Stimulated activated CD4-positive, alpha-beta T cell treated with anti-CD3 and anti-CD28 coated beads, Interleukin-1b, Interleukin-23, amount 100 ng/mL, for 4 hours (primary cell): ENCODE measurements around the gene NDUFB11.
"Not testable (repeated sequence)": the region's sequence is repeated elsewhere in the genome, so short reads cannot be mapped to it uniquely, and the experiment has no call there.

ENCODE experiments used
- DNase-seq, 2 donors: peaks; one replicate each; pipeline ENCODE4 v3.0.0-alpha.2; 2020; ENCODE audit warnings: low read depth in 2 of 2

Gene NDUFB11

GRCh38 chrX:47146936-47147859, 2.7 kb upstream of the NDUFB11 start:
- no peak for DNase-seq

GRCh38 chrX:47146121-47146935, 1.8 kb upstream of the NDUFB11 start:
- no peak for DNase-seq

GRCh38 chrX:47145395-47146120, 1.1 kb upstream of the NDUFB11 start:
- DNase-seq, result no peak

- DNase-seq, result peak in 1 of 2 donors; percentile 11
Measured at GRCh38 chrX:47143894-47144625, 442 bp downstream of the NDUFB11 start.

- DNase-seq, result no peak
Measured at GRCh38 chrX:47138171-47138570, 6.3 kb downstream of the NDUFB11 start.

- not testable (repeated sequence) for DNase-seq
Measured at GRCh38 chrX:47135650-47136049, 8.9 kb downstream of the NDUFB11 start.

DNA sequence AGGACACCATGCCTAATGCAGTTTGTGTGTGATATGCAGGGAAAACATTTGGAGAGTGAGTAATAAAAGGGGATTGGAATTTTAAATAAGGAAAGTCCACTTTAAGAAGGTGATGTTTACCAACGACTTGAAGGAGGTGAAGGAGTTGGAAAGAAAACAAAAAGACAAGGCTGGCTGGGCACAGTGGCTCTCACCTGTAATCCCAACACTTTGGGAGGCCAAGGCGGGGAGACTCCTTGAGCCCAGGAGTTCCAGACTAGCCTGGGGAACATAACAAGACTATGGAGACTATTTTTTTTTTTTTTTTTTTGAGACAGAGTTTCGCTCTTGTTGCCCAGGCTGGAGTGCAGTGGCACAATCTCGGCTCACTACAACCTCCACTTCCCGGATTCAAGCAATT, 11.0 kb downstream of the NDUFB11 start:
- no peak for DNase-seq

DNA sequence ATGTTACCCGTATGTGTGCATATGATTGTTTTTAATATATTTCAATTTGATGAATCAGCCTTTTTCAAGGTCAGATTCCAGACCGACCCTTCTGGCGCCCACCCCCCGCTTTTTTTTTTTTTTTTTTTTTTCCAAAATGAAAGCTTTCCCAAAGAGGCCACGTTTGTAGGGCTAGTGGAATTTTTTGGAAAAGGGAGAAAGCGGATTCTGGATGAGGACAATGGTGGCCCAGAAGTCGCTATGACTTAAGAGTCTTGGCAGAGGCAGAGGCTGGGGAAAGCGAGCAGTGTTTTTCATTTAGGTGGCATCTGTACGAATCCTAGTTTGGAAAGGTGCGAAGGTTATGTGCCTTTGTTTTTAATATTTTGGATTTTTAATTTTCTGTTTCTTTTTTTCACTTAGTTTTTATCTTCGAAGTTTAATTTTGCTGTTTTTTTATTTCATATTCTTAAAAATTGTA, 14.6 kb downstream of the NDUFB11 start:
- no peak for DNase-seq

GRCh38 chrX:47129157-47129898, 15.2 kb downstream of the NDUFB11 start:
- peak; percentile 70 to 85 for DNase-seq

- DNase-seq, result not testable (repeated sequence)
Measured at GRCh38 chrX:47124466-47124865, 20.0 kb downstream of the NDUFB11 start.

DNA sequence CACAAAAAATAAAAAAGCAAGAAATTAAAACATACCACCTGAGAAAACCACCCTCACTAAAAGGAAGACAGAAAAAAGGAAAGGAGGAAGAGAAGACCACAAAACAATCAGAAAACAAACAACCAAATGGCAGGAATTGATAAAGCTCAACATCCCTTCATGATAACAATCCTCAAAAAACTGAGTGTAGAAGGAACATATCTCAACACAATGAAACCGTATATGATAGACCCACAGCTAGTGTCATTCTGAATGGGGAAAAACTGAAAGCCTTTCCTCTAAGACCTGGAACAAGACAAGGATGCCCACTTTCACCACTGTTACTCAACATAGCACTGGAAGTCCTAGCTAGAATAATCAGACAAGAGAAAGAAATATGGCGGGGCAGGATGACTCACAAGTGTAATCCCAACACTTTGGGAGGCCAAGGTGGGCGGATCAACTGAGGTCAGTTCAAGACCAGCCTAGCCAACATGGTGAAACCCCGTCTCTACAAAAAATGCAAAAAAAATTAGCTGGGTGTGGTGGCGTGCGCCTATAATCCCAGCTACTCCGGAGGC, 27.9 kb downstream of the NDUFB11 start:
- DNase-seq, result not testable (repeated sequence)

GRCh38 chrX:47112316-47112954, 32.1 kb downstream of the NDUFB11 start:
- DNase-seq, result no peak

DNA sequence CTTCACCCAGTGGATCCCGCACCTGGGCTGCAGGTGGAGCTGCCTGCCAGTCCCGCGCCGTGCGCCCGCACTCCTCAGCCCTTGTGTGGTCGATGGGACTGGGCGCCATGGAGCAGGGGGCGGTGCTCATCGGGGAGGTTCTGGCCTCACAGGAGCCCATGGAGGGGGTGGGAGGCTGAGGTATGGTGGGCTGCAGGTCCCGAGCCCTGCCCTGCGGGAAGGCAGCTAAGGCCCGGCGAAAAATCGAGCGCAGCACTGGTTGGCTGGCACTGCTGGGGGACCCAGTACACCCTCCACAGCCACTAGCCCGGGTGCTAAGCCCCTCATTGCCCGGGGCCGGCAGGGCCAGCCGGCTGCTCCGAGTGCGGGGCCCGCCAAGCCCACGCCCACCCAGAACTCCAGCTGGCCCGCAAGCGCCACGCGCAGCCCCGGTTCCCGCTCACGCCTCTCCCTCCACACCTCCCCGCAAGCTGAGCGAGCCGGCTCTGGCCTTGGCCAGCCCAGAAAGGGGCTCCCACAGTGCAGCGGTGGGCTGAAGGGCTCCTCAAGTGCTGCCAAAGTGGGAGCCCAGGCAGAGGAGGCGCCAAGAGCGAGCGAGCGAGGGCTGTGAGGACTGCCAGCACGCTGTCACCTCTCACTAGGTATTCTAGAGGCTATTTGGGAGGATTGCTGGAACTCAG, 33.4 kb downstream of the NDUFB11 start:
- not testable (repeated sequence) for DNase-seq

DNA sequence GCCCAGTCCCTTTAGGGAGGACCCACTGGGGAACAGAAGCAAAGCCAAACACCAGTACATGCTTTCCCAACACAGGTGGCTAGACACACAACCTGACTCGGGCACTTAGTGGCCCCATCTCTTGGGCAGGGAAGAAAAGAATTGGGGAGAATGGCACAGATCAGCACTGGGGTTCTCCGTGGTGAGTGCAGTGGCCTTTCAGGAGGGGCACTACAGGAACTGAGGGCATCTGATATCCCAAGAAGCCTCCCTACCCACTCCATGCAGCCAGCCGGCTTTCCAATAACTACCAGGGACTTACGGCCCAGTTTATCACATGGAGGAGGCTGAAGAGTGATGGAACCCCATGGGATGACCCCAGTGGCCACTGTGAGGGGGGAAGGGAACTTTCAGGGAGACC, 43.3 kb downstream of the NDUFB11 start:
- DNase-seq, result no peak

DNA sequence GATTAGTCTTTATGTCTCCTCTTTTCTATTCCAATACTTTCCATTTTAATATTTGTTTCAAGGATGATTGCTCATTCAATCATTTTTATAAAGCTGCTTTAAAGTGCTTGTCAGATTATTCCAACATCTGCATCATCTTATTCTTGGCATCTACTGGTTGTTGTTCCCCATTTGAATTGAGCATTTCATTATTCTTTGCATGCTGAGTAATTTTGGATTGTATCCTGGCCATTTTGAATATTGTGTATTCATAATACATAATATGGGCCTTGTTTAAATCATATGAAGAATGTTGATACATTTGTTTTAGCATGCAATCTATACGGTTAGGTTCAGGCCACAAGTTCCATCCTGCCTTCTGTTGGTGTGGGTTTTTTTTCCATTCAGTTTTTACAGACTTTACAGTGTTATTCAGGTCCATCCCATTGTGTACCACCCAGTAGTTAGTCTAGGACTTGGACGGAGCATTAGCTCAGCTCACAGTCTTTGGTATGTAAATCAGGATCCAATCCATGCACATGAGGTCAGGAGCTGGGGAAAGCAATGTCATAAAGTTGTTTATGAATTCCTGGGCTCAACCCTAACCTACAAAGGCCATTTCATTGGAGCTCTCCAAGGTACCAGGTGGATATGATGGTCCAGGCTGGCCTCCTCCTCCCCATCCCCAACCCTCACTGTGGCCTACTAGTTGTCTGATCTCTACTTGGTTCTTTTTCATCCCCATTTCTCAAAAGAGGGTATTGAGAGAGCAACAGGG, 46.0 kb downstream of the NDUFB11 start:
- no peak for DNase-seq

DNA sequence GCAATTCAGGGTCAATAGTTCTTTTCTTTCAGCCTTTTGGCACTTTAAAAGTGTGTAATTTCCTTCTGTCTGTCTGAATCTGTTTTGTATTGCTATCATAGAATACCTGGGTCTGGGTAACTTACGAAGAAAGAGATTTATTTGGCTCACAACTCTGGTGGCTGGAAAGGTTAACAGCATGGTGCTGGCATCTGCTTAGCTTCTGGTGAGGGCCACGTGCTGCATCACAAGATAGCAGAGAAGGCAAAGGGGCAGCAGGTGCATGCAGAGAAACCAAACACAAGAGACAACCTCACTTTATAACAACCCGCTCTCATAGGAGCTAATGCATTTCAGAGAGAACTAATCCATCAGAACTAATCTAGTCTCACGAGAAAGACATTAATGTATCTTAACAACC, 47.5 kb downstream of the NDUFB11 start:
- no peak for DNase-seq

DNA sequence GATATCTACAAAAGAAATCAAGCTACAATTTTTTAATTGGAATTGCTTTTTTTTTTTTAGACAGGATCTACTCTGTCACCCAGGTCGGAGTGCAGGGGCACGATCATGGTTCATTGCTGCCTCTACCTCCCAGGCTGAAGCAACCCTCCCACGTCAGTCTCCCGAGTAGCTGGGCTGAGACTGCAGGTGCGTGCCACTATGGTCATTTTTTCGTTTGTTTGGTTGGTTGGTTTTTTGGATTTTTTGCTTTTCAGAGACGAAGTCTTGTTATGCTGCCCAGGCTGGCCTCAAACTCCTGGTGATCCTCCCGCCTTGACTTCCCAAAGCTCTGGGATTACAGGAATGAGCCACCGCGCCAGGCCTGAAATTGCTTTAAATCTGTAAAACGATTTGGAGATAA, 50.6 kb downstream of the NDUFB11 start:
- DNase-seq, result no peak

DNA sequence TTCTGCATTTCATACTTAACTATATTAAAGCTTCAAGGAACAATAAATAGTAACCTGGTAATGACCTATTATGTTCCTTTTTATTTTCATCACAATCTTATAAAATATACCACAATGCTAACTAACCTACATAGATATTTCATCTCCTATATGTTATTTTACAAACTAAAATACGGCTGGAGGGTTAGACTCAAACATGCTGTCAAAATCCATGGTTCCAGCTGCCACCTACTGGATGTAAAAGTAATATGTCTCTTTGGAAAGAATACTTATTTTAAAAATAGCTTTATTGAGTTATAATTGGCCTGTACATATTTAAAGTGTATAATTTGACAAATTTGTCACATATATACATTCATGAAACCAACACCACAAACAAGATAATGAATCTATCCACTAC, 51.3 kb downstream of the NDUFB11 start:
- DNase-seq, result no peak
